Hepatocyte (in vitro differentiated cells): ENCODE data around the gene ATF7. TPM values are rescaled to one million over a fixed set of nuclear protein-coding genes. Genes with fewer than 3 reads are reported as not detected.

Experiments used
- DNase-seq: peaks from one replicate; pipeline ENCODE4 v3.0.0-alpha.2; 2016; ENCODE audit warnings: low spot score
- H2AFZ ChIP-seq: fragments of 200-600 bp; sonication (generic); 2 replicates; pipeline ENCODE4 v1.6.0; 2016; ENCODE audit warnings: antibody characterized with exemption, mild to moderate bottlenecking
- H3K27ac ChIP-seq: fragments of 200-600 bp; sonication (generic); 2 replicates; pipeline ENCODE4 v1.5.1; 2016; ENCODE audit warnings: mild to moderate bottlenecking
- H3K27me3 ChIP-seq: fragments of 200-600 bp; sonication (generic); 2 replicates; pipeline ENCODE4 v1.6.1; 2016
- H3K36me3 ChIP-seq: fragments of 200-600 bp; sonication (generic); replicated peaks from 2 replicates; pipeline ENCODE4 v1.5.1; 2016; ENCODE audit warnings: low read depth; ENCODE audit not compliant: insufficient read depth
- H3K4me1 ChIP-seq: fragments of 200-600 bp; sonication (generic); 2 replicates; pipeline ENCODE4 v1.5.1; 2016; ENCODE audit warnings: mild to moderate bottlenecking, moderate library complexity; ENCODE audit not compliant: insufficient read depth
- H3K4me2 ChIP-seq: fragments of 200-600 bp; sonication (generic); 2 replicates; pipeline ENCODE4 v1.6.0; 2016
- H3K4me3 ChIP-seq: fragments of 200-600 bp; sonication (generic); 2 replicates; pipeline ENCODE4 v1.5.1; 2016; ENCODE audit warnings: mild to moderate bottlenecking
- H3K79me2 ChIP-seq: fragments of 200-600 bp; sonication (generic); 2 replicates; pipeline ENCODE4 v1.6.0; 2017; ENCODE audit warnings: mild to moderate bottlenecking
- H3K9me2 ChIP-seq: fragments of 200-600 bp; sonication (generic); replicated peaks from 2 replicates; pipeline ENCODE4 v1.6.0; 2017; ENCODE audit warnings: mild to moderate bottlenecking; ENCODE audit not compliant: insufficient read depth
- H3K9me3 ChIP-seq: fragments of 200-600 bp; sonication (generic); 2 replicates; pipeline ENCODE4 v1.5.1; 2016; ENCODE audit warnings: low read depth, mild to moderate bottlenecking
- H4K20me1 ChIP-seq: fragments of 200-600 bp; sonication (generic); 2 replicates; pipeline ENCODE4 v1.6.0; 2016; ENCODE audit warnings: mild to moderate bottlenecking; ENCODE audit not compliant: insufficient read depth, poor library complexity, severe bottlenecking
- EZH2 ChIP-seq: fragments of 200-600 bp; sonication (generic); IDR thresholded peaks from 2 replicates; pipeline ENCODE4 v1.6.1; 2016; ENCODE audit warnings: antibody characterized with exemption, mild to moderate bottlenecking, borderline replicate concordance
- EZH2phosphoT487 ChIP-seq: fragments of 200-600 bp; sonication (generic); IDR thresholded peaks from one replicate; pipeline ENCODE4 v1.6.1; 2018; ENCODE audit warnings: antibody characterized with exemption, mild to moderate bottlenecking, low read depth, moderate library complexity; ENCODE audit not compliant: unreplicated experiment, severe bottlenecking
- WGBS: methylation state at CpG from one replicate; pipeline ENCODE4 v1.1.6; 2016; ENCODE audit warnings: low lambda C conversion rate; ENCODE audit errors: missing lambda C conversion rate; 5-methylcytosine and 5-hydroxymethylcytosine counted together
- polyA plus RNA-seq: library from polyadenylated mRNA; unstranded; fragments of >200 nt; fragmentation: Nextera tagmentation; extraction: Ambion mirVana; gene quantifications from 2 replicates; pipeline ENCODE4 v1.2.1, GENCODE V29; 2016
- total RNA-seq: library from RNA; depleted of rRNA; stranded (reverse); fragments of >200 nt; gene quantifications from 2 replicates; pipeline ENCODE4 v1.2.3, GENCODE V29; 2014
- TF ChIP-seq, protein P1 (sequence below): fragments of 200-600 bp; sonication (generic); IDR thresholded peaks from 2 replicates; pipeline ENCODE4 v1.5.1; 2016; ENCODE audit warnings: antibody characterized with exemption, mild to moderate bottlenecking; ENCODE audit not compliant: poor library complexity

The ATF7 gene
- total and polyA plus RNA-seq, 2 experiments from 2014 or later, result 17.8 to 19.2 TPM

GRCh38 chr12:53501615-53502181 is 124.5 kb downstream of the ATF7 start:
- Histone ChIP-seq H3K4me1 (peaks cover 23% of the 10 kb centered on the region), H3K4me3 (peak overlapping the region; percentile 34), H3K36me3 (no peaks in the 10 kb centered on the region), H3K27me3 (no peaks in the 10 kb centered on the region), H2AFZ (peak overlapping the region; percentile 75), H3K4me2 (peak overlapping the region; percentile 96), H3K27ac (peak overlapping the region; percentile 97), H3K9me2 (no peaks in the 10 kb centered on the region), H3K79me2 (peaks cover 38% of the 10 kb centered on the region), H4K20me1 (no peaks in the 10 kb centered on the region), H3K9me3 (no peaks in the 10 kb centered on the region)
- WGBS, result 83% methylated on average over 10 of the region's 10 CpGs
- TF ChIP-seq EZH2phosphoT487 (no peak), EZH2 (no peak)
- TF ChIP-seq, protein P1, sequence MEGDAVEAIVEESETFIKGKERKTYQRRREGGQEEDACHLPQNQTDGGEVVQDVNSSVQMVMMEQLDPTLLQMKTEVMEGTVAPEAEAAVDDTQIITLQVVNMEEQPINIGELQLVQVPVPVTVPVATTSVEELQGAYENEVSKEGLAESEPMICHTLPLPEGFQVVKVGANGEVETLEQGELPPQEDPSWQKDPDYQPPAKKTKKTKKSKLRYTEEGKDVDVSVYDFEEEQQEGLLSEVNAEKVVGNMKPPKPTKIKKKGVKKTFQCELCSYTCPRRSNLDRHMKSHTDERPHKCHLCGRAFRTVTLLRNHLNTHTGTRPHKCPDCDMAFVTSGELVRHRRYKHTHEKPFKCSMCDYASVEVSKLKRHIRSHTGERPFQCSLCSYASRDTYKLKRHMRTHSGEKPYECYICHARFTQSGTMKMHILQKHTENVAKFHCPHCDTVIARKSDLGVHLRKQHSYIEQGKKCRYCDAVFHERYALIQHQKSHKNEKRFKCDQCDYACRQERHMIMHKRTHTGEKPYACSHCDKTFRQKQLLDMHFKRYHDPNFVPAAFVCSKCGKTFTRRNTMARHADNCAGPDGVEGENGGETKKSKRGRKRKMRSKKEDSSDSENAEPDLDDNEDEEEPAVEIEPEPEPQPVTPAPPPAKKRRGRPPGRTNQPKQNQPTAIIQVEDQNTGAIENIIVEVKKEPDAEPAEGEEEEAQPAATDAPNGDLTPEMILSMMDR, result no peak
- DNase-seq, result no peak

- Histone ChIP-seq H3K4me3 (peak within 1 kb of the TSS; percentile 34), H3K9me3 (no peaks in the 10 kb centered on the region), H3K79me2 (peaks cover 38% of the 10 kb centered on the region), H3K9me2 (no peaks in the 10 kb centered on the region), H3K27me3 (no peaks in the 10 kb centered on the region), H3K36me3 (no peaks in the 10 kb centered on the region), H3K4me2 (peak within 1 kb of the TSS; percentile 96), H4K20me1 (no peaks in the 10 kb centered on the region), H3K27ac (peak within 1 kb of the TSS; percentile 98), H3K4me1 (peaks cover 26% of the 10 kb centered on the region), H2AFZ (peak within 1 kb of the TSS; percentile 75)
- WGBS, result 1% methylated on average over 74 of the region's 74 CpGs
- TF ChIP-seq EZH2, result no peak
- TF ChIP-seq, protein P1, result no peak
- DNase-seq, result peak; percentile 99
Observed at GRCh38 chr12:53500776-53501614, 125.2 kb downstream of the ATF7 start, which contains the start of gene TARBP2. TARBP2 (plus strand) TSS chr12:53501283; CDS start chr12:53501409, 126 bp downstream.

DNA sequence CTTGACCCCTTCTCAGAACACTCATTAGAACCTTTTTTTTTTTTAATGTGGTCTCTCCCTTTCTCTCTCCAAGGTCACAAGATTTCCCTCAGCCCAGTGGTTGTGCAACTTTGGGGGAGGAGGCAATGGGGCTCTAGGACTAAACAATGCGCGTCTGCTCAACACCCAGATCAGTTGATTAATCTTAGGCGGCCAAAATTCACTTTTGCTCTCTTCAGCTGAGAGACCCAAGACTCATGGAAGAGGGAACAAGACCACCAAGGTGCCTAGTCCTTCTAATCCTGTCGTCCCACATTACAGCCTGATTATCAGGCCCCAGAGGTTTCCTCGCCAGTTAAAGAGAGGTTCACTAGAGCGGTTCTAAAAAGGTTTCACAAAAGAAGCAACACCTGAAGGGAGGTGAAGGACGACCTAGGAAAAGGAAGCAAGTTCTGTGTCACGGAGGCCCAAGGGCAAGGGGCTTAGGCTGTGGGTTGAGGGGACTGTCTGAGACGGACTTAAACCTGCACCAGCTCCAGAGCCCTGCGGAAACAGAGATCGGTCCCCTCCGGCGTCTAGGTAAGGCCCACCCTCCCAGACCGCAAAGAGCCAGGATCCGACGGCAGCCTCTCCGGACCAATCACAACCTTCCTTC is 125.9 kb downstream of the ATF7 start:
- no peaks in the 10 kb centered on the region for H3K27me3 ChIP-seq
- H3K4me2 ChIP-seq, result peak overlapping the region; percentile 81
- H2AFZ ChIP-seq, result peak overlapping the region; percentile 26
- H3K4me3 ChIP-seq, result peak overlapping the region; percentile 26
- H3K79me2 ChIP-seq, result peaks cover 38% of the 10 kb centered on the region
- H3K9me3 ChIP-seq, result no peaks in the 10 kb centered on the region
- H3K9me2 ChIP-seq, result no peaks in the 10 kb centered on the region
- no peak for TF ChIP-seq EZH2
- TF ChIP-seq, protein P1, result no peak
- no peak for TF ChIP-seq EZH2phosphoT487
- peak; percentile 76 for DNase-seq
- no peaks in the 10 kb centered on the region for H4K20me1 ChIP-seq
- H3K36me3 ChIP-seq, result no peaks in the 10 kb centered on the region
- peaks cover 30% of the 10 kb centered on the region for H3K4me1 ChIP-seq
- 7% methylated on average over 17 of the region's 17 CpGs for WGBS
- peak overlapping the region; percentile 98 for H3K27ac ChIP-seq
